Panc1 (cell line): Measurements from ENCODE around the gene RNF111. TPM values are rescaled to one million over a fixed set of nuclear protein-coding genes. Genes with fewer than 3 reads are reported as not detected.

Experiments
- ATAC-seq: fragments of 200-7000 bp; cut with Tn5 transposase; 2 replicates; pipeline ENCODE4 v1.9.1; 2020; ENCODE audit warnings: mild to moderate bottlenecking, moderate library complexity
- BruUV-seq: library from RNA; stranded (reverse); fragments of 400-500 nt; replicated peaks from 2 replicates; lab custom pipeline; 2021; lab: Mats Ljungman, UMichigan
- CTCF ChIA-PET: fragments of 300-600 bp; sonication (Branson Sonifier 250); formaldehyde crosslinking; loops from one replicate; lab custom pipeline; 2022; ENCODE audit warnings: antibody characterized with exemption; lab: Charles Lee
- POLR2A ChIA-PET: fragments of 300-600 bp; sonication (Branson Sonifier 250); formaldehyde crosslinking; loops from one replicate; lab custom pipeline; 2022; ENCODE audit warnings: antibody characterized with exemption; lab: Charles Lee
- DNase-seq: peaks from one replicate; pipeline ENCODE4 v3.0.0-alpha.2; 2010; ENCODE audit warnings: low read depth, low spot score
- H3K27ac ChIP-seq: 2 replicates; pipeline ENCODE4 v1.5.1; 2011; ENCODE audit warnings: mild to moderate bottlenecking, low read length, inconsistent platforms
- H3K27me3 ChIP-seq: fragments of 200-500 bp; sonication (Bioruptor generic); 2 replicates; pipeline ENCODE4 v1.6.0; 2014; ENCODE audit warnings: low read length, inconsistent platforms; ENCODE audit not compliant: control insufficient read depth, insufficient read depth
- H3K36me3 ChIP-seq: fragments of 200-500 bp; sonication (Bioruptor generic); 2 replicates; pipeline ENCODE4 v1.5.1; 2014; ENCODE audit warnings: inconsistent platforms, mild to moderate bottlenecking, low read length, moderate library complexity; ENCODE audit not compliant: control insufficient read depth, insufficient read depth
- H3K4me1 ChIP-seq: 2 replicates; pipeline ENCODE4 v1.5.1; 2011; ENCODE audit warnings: inconsistent platforms, mild to moderate bottlenecking, low read length, moderate library complexity; ENCODE audit not compliant: control insufficient read depth, insufficient read depth
- H3K4me3 ChIP-seq, 2 experiments: 2 replicates each; pipeline ENCODE4 v1.5.1; 2011 to 2012; ENCODE audit warnings: low read depth in 2 of 2, low read length in 2 of 2, mild to moderate bottlenecking in 2 of 2, inconsistent platforms in 1 of 2, moderate library complexity in 1 of 2
- H3K9me3 ChIP-seq: fragments of 200-500 bp; sonication (Bioruptor generic); 2 replicates; pipeline ENCODE4 v1.5.1; 2014; ENCODE audit warnings: low read depth, mild to moderate bottlenecking, inconsistent platforms, low read length, moderate library complexity; ENCODE audit not compliant: control insufficient read depth, insufficient read depth
- CTCF ChIP-seq: fragments of 450-650 bp; IDR thresholded peaks from 2 replicates; pipeline ENCODE4 v1.5.1; 2017; ENCODE audit warnings: mild to moderate bottlenecking
- POLR2AphosphoS5 ChIP-seq: IDR thresholded peaks from 2 replicates; pipeline ENCODE4 v1.6.1; 2012; ENCODE audit warnings: mild to moderate bottlenecking, low read depth, low read length, moderate library complexity
- REST ChIP-seq, 2 experiments: IDR thresholded peaks; 2 replicates each; pipeline ENCODE4 v1.6.1; 2011 to 2012; ENCODE audit warnings: low read depth in 2 of 2, control low read depth in 1 of 2, low read length in 1 of 2, mild to moderate bottlenecking in 1 of 2, moderate library complexity in 1 of 2; ENCODE audit not compliant: insufficient read depth in 1 of 2
- SIN3A ChIP-seq: IDR thresholded peaks from 2 replicates; pipeline ENCODE4 v1.6.1; 2012; ENCODE audit warnings: low read depth, mild to moderate bottlenecking, low read length, moderate library complexity, borderline replicate concordance; ENCODE audit not compliant: insufficient read depth
- TCF7L2 ChIP-seq: IDR thresholded peaks from 2 replicates; pipeline ENCODE4 v1.6.1; 2011; ENCODE audit warnings: mild to moderate bottlenecking, low read depth, low read length, inconsistent platforms
- in situ Hi-C: cut with HindIII; loops from 2 replicates; pipeline ENCODE4 v1.10.0; 2016; ENCODE audit warnings: low sequenced_read_pairs, low pct_unique_long_range_greater_than_20kb
- intact Hi-C: fragments of 100-400 bp; cut with micrococcal nuclease; formaldehyde crosslinking; loops from one replicate; pipeline ENCODE4 v1.10.0; 2022; ENCODE audit not compliant: unreplicated experiment
- total RNA-seq: library from RNA; stranded (reverse); gene quantifications from one replicate; pipeline ENCODE4 v1.2.1, GENCODE V29; 2021; ENCODE audit not compliant: unreplicated experiment

RNF111 gene
- total RNA-seq, 1 experiment from 2014 or later: 37.2 TPM

GRCh38 chr15:58966698-58967097 lies 20.8 kb upstream of the RNF111 start:
- TF ChIP-seq CTCF (no peak), TCF7L2 (no peak), REST (IDR thresholded peaks at IDR 0.05; ENCODE audit: insufficient read depth in 1 of 2, low read depth in 2 of 2, low read length in 1 of 2) (no peak), POLR2AphosphoS5 (no peak), SIN3A (no peak)
- DNase-seq (no peak), ATAC-seq (no peak)
- in situ Hi-C loops: no loop called here
- ChIA-PET POLR2A (no interaction called here), CTCF (no interaction called here)
- Histone ChIP-seq H3K27ac (no peak overlapping the region), H3K4me3 (no peak overlapping the region), H3K4me1 (no peaks in the 10 kb centered on the region), H3K27me3 (no peaks in the 10 kb centered on the region), H3K36me3 (no peaks in the 10 kb centered on the region), H3K9me3 (no peaks in the 10 kb centered on the region)
- intact Hi-C loops: loop anchor here (5.0 kb wide), 1 partner anchor 739 kb away; no protein-coding TSS in a partner anchor
- no TSS peak for BruUV-seq

GRCh38 chr15:58967479-58967878 lies 20.0 kb upstream of the RNF111 start:
- CTCF ChIA-PET: no interaction called here

More at GRCh38 chr15:58967479-58967878, 20.0 kb upstream of the RNF111 start:
- Histone ChIP-seq H3K4me3 (no peak overlapping the region), H3K27me3 (no peaks in the 10 kb centered on the region), H3K9me3 (no peaks in the 10 kb centered on the region), H3K27ac (no peak overlapping the region), H3K4me1 (no peaks in the 10 kb centered on the region), H3K36me3 (no peaks in the 10 kb centered on the region)
- DNase-seq (no peak), ATAC-seq (no peak)
- TF ChIP-seq SIN3A (no peak), POLR2AphosphoS5 (no peak), CTCF (no peak), TCF7L2 (no peak)
- in situ Hi-C loops (no loop called here), intact Hi-C loops (loop anchor here (5.0 kb wide), 1 partner anchor 740 kb away; no protein-coding TSS in a partner anchor)
- BruUV-seq: no TSS peak
- POLR2A ChIA-PET: interaction anchor here (0.5 kb wide), 1 partner anchor 9 kb away, joined by 7 read pairs; no protein-coding TSS in a partner anchor
